OCI-LY3 (cell line): ENCODE measurements around the gene RAP2A.

Experiments
- H2AFZ ChIP-seq: fragments of 200-600, 300-600 bp; shearing (Covaris generic); 2 replicates; pipeline ENCODE4 v1.6.0; 2014; ENCODE audit warnings: antibody characterized with exemption, low read depth, low read length
- H3K27ac ChIP-seq: fragments of 200-600, 300-600 bp; sonication (generic); 2 replicates; pipeline ENCODE4 v1.5.1; 2014; ENCODE audit warnings: mild to moderate bottlenecking, low read length, moderate library complexity, mixed read lengths
- H3K27me3 ChIP-seq: fragments of 200-600, 300-600 bp; sonication (generic); 2 replicates; pipeline ENCODE4 v1.6.1; 2014; ENCODE audit warnings: low read depth, low read length, mixed read lengths
- H3K36me3 ChIP-seq: fragments of 200-600, 300-600 bp; sonication (generic); replicated peaks from 2 replicates; pipeline ENCODE3; 2014; ENCODE audit warnings: low read depth, low read length, mixed read lengths
- H3K4me1 ChIP-seq: fragments of 300-600, 200-600 bp; sonication (generic); 2 replicates; pipeline ENCODE4 v1.6.1; 2014; ENCODE audit warnings: low read length, mixed read lengths
- H3K4me2 ChIP-seq: fragments of 200-600, 300-600 bp; sonication (generic); 2 replicates; pipeline ENCODE4 v1.6.1; 2014; ENCODE audit warnings: low read length, mixed read lengths
- H3K4me3 ChIP-seq: fragments of 300-600, 200-600 bp; sonication (generic); 2 replicates; pipeline ENCODE4 v1.5.1; 2014; ENCODE audit warnings: antibody characterized with exemption, mild to moderate bottlenecking, low read length, moderate library complexity
- H3K79me2 ChIP-seq: fragments of 300-600, 200-600 bp; shearing (Covaris generic); 2 replicates; pipeline ENCODE4 v1.6.1; 2014; ENCODE audit warnings: mild to moderate bottlenecking, low read length, mixed read lengths
- H3K9ac ChIP-seq: fragments of 300-600, 200-600 bp; shearing (Covaris generic); 2 replicates; pipeline ENCODE4 v1.6.0; 2014; ENCODE audit warnings: mild to moderate bottlenecking, low read length, moderate library complexity
- H3K9me3 ChIP-seq: fragments of 200-600, 300-600 bp; shearing (Covaris generic); 2 replicates; pipeline ENCODE4 v1.6.1; 2014; ENCODE audit warnings: low read length, mixed read lengths; ENCODE audit not compliant: insufficient read depth
- H4K20me1 ChIP-seq: fragments of 200-600, 300-600 bp; sonication (generic); 2 replicates; pipeline ENCODE4 v1.6.1; 2016; ENCODE audit warnings: low read length, mixed read lengths; ENCODE audit not compliant: insufficient read depth
- CTCF ChIP-seq: fragments of 200-600, 300-600 bp; sonication (generic); IDR thresholded peaks from 2 replicates; pipeline ENCODE4 v1.5.1; 2014; ENCODE audit warnings: antibody characterized with exemption, low read length, low read depth
- EZH2phosphoT487 ChIP-seq: fragments of 200-600 bp; shearing (Covaris generic); IDR thresholded peaks from 2 replicates; pipeline ENCODE4 v1.6.1; 2018; ENCODE audit warnings: antibody characterized with exemption, mixed run types, low read depth

RAP2A gene

GRCh38 chr13:97433727-97434396 is at the start of gene RAP2A:
Gene RAP2A, plus strand, starts transcription at chr13:97434169. Its CDS starts 302 bp downstream, at chr13:97434471.
- peaks cover 35% of the 10 kb centered on the region for H3K79me2 ChIP-seq
- H3K9me3 ChIP-seq, result no peaks in the 10 kb centered on the region
- H3K4me3 ChIP-seq, result peak within 1 kb of the TSS; percentile 98
- H3K4me1 ChIP-seq, result peaks cover 20% of the 10 kb centered on the region
- peaks cover 14% of the 10 kb centered on the region for H3K36me3 ChIP-seq
- peak within 1 kb of the TSS; percentile 99 for H3K9ac ChIP-seq
- no peaks in the 10 kb centered on the region for H3K27me3 ChIP-seq
- peak within 1 kb of the TSS; percentile 93 for H2AFZ ChIP-seq
- TF ChIP-seq EZH2phosphoT487, result no peak
- TF ChIP-seq CTCF, result no peak
- H3K4me2 ChIP-seq, result peak within 1 kb of the TSS; percentile 96
- peaks cover 19% of the 10 kb centered on the region for H4K20me1 ChIP-seq
- H3K27ac ChIP-seq, result peak within 1 kb of the TSS; percentile 90

- H3K9me3 ChIP-seq, result no peaks in the 10 kb centered on the region
- H3K27ac ChIP-seq, result no peak overlapping the region
- no peaks in the 10 kb centered on the region for H3K27me3 ChIP-seq
- H3K36me3 ChIP-seq, result no peaks in the 10 kb centered on the region
- H3K9ac ChIP-seq, result no peak overlapping the region
- no peaks in the 10 kb centered on the region for H4K20me1 ChIP-seq
- H3K4me3 ChIP-seq, result no peak overlapping the region
- no peaks in the 10 kb centered on the region for H3K79me2 ChIP-seq
- TF ChIP-seq EZH2phosphoT487, result no peak
- no peak for TF ChIP-seq CTCF
- H3K4me2 ChIP-seq, result no peak overlapping the region
- no peak overlapping the region for H2AFZ ChIP-seq
- peaks cover 2% of the 10 kb centered on the region; the same call in 1 of the 2 replicates for H3K4me1 ChIP-seq
These were observed 49.6 kb upstream of the RAP2A start for GRCh38 chr13:97384371-97384770.

- Histone ChIP-seq H3K4me3 (no peak overlapping the region), H3K4me1 (peaks cover 2% of the 10 kb centered on the region; the same call in 1 of the 2 replicates), H3K27me3 (no peaks in the 10 kb centered on the region), H4K20me1 (no peaks in the 10 kb centered on the region), H3K79me2 (no peaks in the 10 kb centered on the region), H3K36me3 (no peaks in the 10 kb centered on the region), H3K27ac (no peak overlapping the region), H3K4me2 (no peak overlapping the region), H3K9me3 (no peaks in the 10 kb centered on the region), H2AFZ (no peak overlapping the region), H3K9ac (no peak overlapping the region)
- TF ChIP-seq CTCF (no peak), EZH2phosphoT487 (no peak)
These were observed 48.8 kb upstream of the RAP2A start for GRCh38 chr13:97385146-97385545.

GRCh38 chr13:97385854-97386253 is 48.1 kb upstream of the RAP2A start:
- H3K27me3 ChIP-seq, result no peaks in the 10 kb centered on the region
- no peaks in the 10 kb centered on the region for H4K20me1 ChIP-seq
- H3K79me2 ChIP-seq, result no peaks in the 10 kb centered on the region
- no peaks in the 10 kb centered on the region for H3K9me3 ChIP-seq
- no peak overlapping the region for H3K9ac ChIP-seq
- TF ChIP-seq CTCF, result no peak
- no peak for TF ChIP-seq EZH2phosphoT487
- peaks cover 2% of the 10 kb centered on the region; the same call in 1 of the 2 replicates for H3K4me1 ChIP-seq
- no peak overlapping the region for H2AFZ ChIP-seq
- no peaks in the 10 kb centered on the region for H3K36me3 ChIP-seq
- H3K4me3 ChIP-seq, result no peak overlapping the region
- H3K4me2 ChIP-seq, result no peak overlapping the region
- no peak overlapping the region for H3K27ac ChIP-seq
